Stomach (tissue), 9 donors: ENCODE data around the gene GAA. TPM values are rescaled to one million over a fixed set of nuclear protein-coding genes. Genes with fewer than 3 reads are reported as not detected.
A peak's percentile ranks its signal among the peaks of the same experiment; 100 is the strongest.

Experiments
- DNase-seq, 2 donors: peaks; one replicate each; pipeline versions ENCODE4 v3.0.0 to v3.0.0-alpha.2; 2013 to 2019
- H3K27ac ChIP-seq, 5 donors: fragments of 200-600 bp in 4 of 5; sonication (generic) in 4 of 5; one replicate each; pipeline ENCODE4 v1.5.1; 2013 to 2019; ENCODE audit warnings: mild to moderate bottlenecking in 1 of 5, moderate library complexity in 1 of 5
- H3K27me3 ChIP-seq, 3 donors: fragments of 200-600 bp; sonication (generic); one replicate each; pipeline ENCODE4 v1.5.1; 2017 to 2019; ENCODE audit warnings: mixed run types in 1 of 3
- H3K36me3 ChIP-seq, 4 donors: fragments of 200-600 bp; sonication (generic); 1 replicate in 3 of 4; 2 replicates in 1 of 4; pipeline ENCODE4 v1.5.1; 2016 to 2019
- H3K4me1 ChIP-seq, 4 donors: fragments of 200-600 bp; sonication (generic); one replicate each; pipeline ENCODE4 v1.5.1; 2016 to 2019
- H3K4me3 ChIP-seq, 4 donors: fragments of 200-600 bp; sonication (generic) in 3 of 4; one replicate each; pipeline ENCODE4 v1.5.1; 2016 to 2019; ENCODE audit warnings: mild to moderate bottlenecking in 1 of 4
- H3K9me3 ChIP-seq, 4 donors: fragments of 200-600 bp; sonication (generic); one replicate each; pipeline ENCODE4 v1.5.1; 2016 to 2019
- EP300 ChIP-seq: sonication (generic); formaldehyde crosslinking; IDR thresholded peaks from one replicate; pipeline ENCODE4 v1.6.1; 2017; ENCODE audit warnings: antibody characterized with exemption
- POLR2A ChIP-seq, 4 donors: fragments of 450-650 bp; IDR thresholded peaks; one replicate each; pipeline ENCODE4 v1.6.1; 2016; ENCODE audit warnings: antibody characterized with exemption in 4 of 4, control low read depth in 2 of 4, mild to moderate bottlenecking in 1 of 4, moderate library complexity in 1 of 4
- POLR2AphosphoS5 ChIP-seq, 3 donors: sonication (generic); formaldehyde crosslinking; IDR thresholded peaks; one replicate each; pipeline ENCODE4 v1.6.1; 2016; ENCODE audit warnings: antibody characterized with exemption in 3 of 3
- WGBS, 5 donors: extraction: QIAGEN DNeasy Blood & Tissue Kit in 3 of 5; methylation state at CpG; one replicate each; pipeline versions ENCODE4 v1.1.5 to v1.1.7; 2013 to 2018; 5-methylcytosine and 5-hydroxymethylcytosine counted together
- intact Hi-C: fragments of 100-400 bp; cut with DNase I; formaldehyde crosslinking; loops from one replicate; pipeline ENCODE4 v1.15.1; 2023; ENCODE audit warnings: low total_unique reads
- polyA plus RNA-seq, 3 donors: library from polyadenylated mRNA; stranded (reverse); fragments of 200-250 nt; gene quantifications; one replicate each; pipeline ENCODE4 v1.2.3, GENCODE V29; 2013
- total RNA-seq, 5 donors: library from RNA; depleted of rRNA; stranded (reverse); fragments of >200 nt; gene quantifications; one replicate each; pipeline versions ENCODE4 v1.1.0 to v1.2.3, GENCODE V29; 2014 to 2016
- TF ChIP-seq, protein P1 (sequence below), 7 experiments: fragments of 450-650 bp in 4 of 7; fragments of 200-600 bp in 3 of 7; sonication (generic) in 3 of 7; IDR thresholded peaks; one replicate each; pipeline ENCODE4 v1.5.1; 2016 to 2019; ENCODE audit warnings: antibody characterized with exemption in 7 of 7, control low read depth in 2 of 7, mild to moderate bottlenecking in 1 of 7
- donor health status: healthy with polysubstance abuse.
- donor health status: Bipolar disorder and iron deficiency.
- donor health status: healthy.

Gene GAA
- total and polyA plus RNA-seq, 8 donors, result 9.6 to 63.4 (median 22.0) TPM

GRCh38 chr17:80070375-80071115 lies 30.8 kb upstream of the GAA start:
- intact Hi-C loops, result no loop called here
- H3K27me3 ChIP-seq, result no peaks in the 10 kb centered on the region
- no peak for DNase-seq
- H3K9me3 ChIP-seq, result no peaks in the 10 kb centered on the region
- H3K36me3 ChIP-seq, result no peaks in the 10 kb centered on the region
- H3K4me1 ChIP-seq, result peaks cover 37 to 43% (median 39%) of the 10 kb centered on the region in 4 donors
- peak overlapping the region; percentile 84 to 92 (median 90) for H3K27ac ChIP-seq
- 41 to 52% (median 45%) methylated on average over 12 to 15 of the region's 15 CpGs for WGBS, 5 donors
- TF ChIP-seq EP300, result no peak
- peak overlapping the region; percentile 36 to 46 (median 42) for H3K4me3 ChIP-seq

- no peak for TF ChIP-seq EP300
- TF ChIP-seq, protein P1, sequence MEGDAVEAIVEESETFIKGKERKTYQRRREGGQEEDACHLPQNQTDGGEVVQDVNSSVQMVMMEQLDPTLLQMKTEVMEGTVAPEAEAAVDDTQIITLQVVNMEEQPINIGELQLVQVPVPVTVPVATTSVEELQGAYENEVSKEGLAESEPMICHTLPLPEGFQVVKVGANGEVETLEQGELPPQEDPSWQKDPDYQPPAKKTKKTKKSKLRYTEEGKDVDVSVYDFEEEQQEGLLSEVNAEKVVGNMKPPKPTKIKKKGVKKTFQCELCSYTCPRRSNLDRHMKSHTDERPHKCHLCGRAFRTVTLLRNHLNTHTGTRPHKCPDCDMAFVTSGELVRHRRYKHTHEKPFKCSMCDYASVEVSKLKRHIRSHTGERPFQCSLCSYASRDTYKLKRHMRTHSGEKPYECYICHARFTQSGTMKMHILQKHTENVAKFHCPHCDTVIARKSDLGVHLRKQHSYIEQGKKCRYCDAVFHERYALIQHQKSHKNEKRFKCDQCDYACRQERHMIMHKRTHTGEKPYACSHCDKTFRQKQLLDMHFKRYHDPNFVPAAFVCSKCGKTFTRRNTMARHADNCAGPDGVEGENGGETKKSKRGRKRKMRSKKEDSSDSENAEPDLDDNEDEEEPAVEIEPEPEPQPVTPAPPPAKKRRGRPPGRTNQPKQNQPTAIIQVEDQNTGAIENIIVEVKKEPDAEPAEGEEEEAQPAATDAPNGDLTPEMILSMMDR (IDR thresholded peaks at IDR 0.05), result no peak
- TF ChIP-seq POLR2A (IDR thresholded peaks at IDR 0.05), result no peak
- peak in 2 of 3 donors; percentile 46 to 67 for TF ChIP-seq POLR2AphosphoS5 (IDR thresholded peaks at IDR 0.05)
- H3K36me3 ChIP-seq, result no peaks in the 10 kb centered on the region
- H3K27me3 ChIP-seq, result no peaks in the 10 kb centered on the region
- peaks cover 37 to 43% (median 39%) of the 10 kb centered on the region in 4 donors for H3K4me1 ChIP-seq
- H3K4me3 ChIP-seq, result peak overlapping the region; percentile 36 to 46 (median 42)
- no peaks in the 10 kb centered on the region for H3K9me3 ChIP-seq
- peak overlapping the region; percentile 84 to 92 (median 90) for H3K27ac ChIP-seq
- WGBS, 5 donors, result 7 to 26% (median 12%) methylated on average over 18 to 20 of the region's 20 CpGs
- intact Hi-C loops, result no loop called here
- peak; percentile 76 to 85 for DNase-seq
These were observed 30.1 kb upstream of the GAA start for GRCh38 chr17:80071116-80071841.

DNA sequence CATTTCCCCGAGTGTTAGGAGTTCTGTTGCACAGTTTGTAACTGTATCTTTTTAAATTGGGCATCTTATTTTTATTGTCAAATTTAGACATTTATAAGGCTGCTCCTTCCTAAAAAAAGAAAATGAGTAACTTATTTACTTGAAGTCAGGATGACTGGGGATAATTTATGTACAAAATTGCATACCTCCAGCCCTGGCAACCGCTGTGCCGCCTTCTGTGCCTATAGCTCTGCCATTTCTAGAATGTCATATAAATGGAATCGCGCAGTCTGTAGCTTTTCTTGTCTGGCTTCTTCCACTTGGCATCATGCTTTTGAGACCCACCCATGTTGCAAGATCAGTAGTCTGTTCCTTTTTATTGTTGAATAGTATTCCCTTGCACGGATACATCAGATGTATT lies 29.0 kb upstream of the GAA start:
- H3K27me3 ChIP-seq, result no peaks in the 10 kb centered on the region
- no peak for DNase-seq
- H3K9me3 ChIP-seq, result no peaks in the 10 kb centered on the region
- no peak overlapping the region for H3K4me3 ChIP-seq
- H3K27ac ChIP-seq, result peak overlapping the region in 1 of 5 donors; percentile 92
- WGBS, 5 donors, result 88 to 96% (median 93%) methylated on average over 6 of the region's 6 CpGs
- peaks cover 37 to 43% (median 39%) of the 10 kb centered on the region in 4 donors for H3K4me1 ChIP-seq
- TF ChIP-seq POLR2AphosphoS5 (IDR thresholded peaks at IDR 0.05) (no peak), EP300 (no peak), POLR2A (IDR thresholded peaks at IDR 0.05) (no peak)
- TF ChIP-seq, protein P1 (IDR thresholded peaks at IDR 0.05), result no peak
- intact Hi-C loops, result no loop called here
- no peaks in the 10 kb centered on the region for H3K36me3 ChIP-seq

DNA sequence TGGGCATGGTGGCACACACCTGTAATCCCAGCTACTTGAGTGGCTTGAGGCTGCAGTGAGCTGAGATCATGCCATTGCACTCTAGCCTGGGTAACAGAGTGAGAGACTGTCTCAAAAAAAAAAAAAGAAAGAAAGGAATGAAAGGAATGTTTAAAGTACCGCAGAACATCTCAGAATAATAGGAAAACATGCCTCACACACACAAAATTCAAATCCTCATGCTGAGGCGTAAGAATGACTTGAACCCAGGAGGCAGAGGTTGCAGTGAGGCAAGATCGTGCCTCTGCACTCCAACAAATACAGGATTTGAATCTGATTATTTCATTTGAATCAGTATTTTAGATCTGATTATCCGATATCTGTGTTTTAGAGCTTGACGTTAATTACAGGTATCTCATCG lies 21.3 kb upstream of the GAA start:
- peaks cover 0 to 10% (median 8%) of the 10 kb centered on the region in 4 donors for H3K4me1 ChIP-seq
- no peak for DNase-seq
- TF ChIP-seq POLR2A (IDR thresholded peaks at IDR 0.05) (no peak), POLR2AphosphoS5 (IDR thresholded peaks at IDR 0.05) (no peak)
- no peaks in the 10 kb centered on the region for H3K9me3 ChIP-seq
- no peak overlapping the region for H3K27ac ChIP-seq
- H3K36me3 ChIP-seq, result peaks cover 0 to 4% (median 0%) of the 10 kb centered on the region in 4 donors
- H3K4me3 ChIP-seq, result no peak overlapping the region
- no peaks in the 10 kb centered on the region for H3K27me3 ChIP-seq
- intact Hi-C loops, result no loop called here
- WGBS, 5 donors, result 86 to 92% (median 89%) methylated on average over 6 of the region's 6 CpGs

GRCh38 chr17:80081596-80081995 lies 19.8 kb upstream of the GAA start:
- H3K9me3 ChIP-seq, result no peaks in the 10 kb centered on the region
- TF ChIP-seq POLR2AphosphoS5 (IDR thresholded peaks at IDR 0.05) (no peak), EP300 (no peak), POLR2A (IDR thresholded peaks at IDR 0.05) (no peak)
- TF ChIP-seq, protein P1 (IDR thresholded peaks at IDR 0.05), result no peak
- no peak overlapping the region for H3K4me3 ChIP-seq
- no peak overlapping the region for H3K27ac ChIP-seq
- WGBS, 5 donors, result 84 to 96% (median 89%) methylated on average over 4 to 14 of the region's 14 CpGs
- peaks cover 0 to 10% (median 8%) of the 10 kb centered on the region in 4 donors for H3K4me1 ChIP-seq
- H3K27me3 ChIP-seq, result no peaks in the 10 kb centered on the region
- peaks cover 0 to 4% (median 0%) of the 10 kb centered on the region in 4 donors for H3K36me3 ChIP-seq
- intact Hi-C loops, result no loop called here
- DNase-seq, result no peak
